T47D (cell line): Measurements from ENCODE around the gene HTR6.
A peak's percentile ranks its signal among the peaks of the same experiment; 100 is the strongest.
"Not testable (repeated sequence)": the region's sequence is repeated elsewhere in the genome, so short reads cannot be mapped to it uniquely, and the experiment has no call there.

ENCODE experiments used
- DNase-seq, 2 experiments: peaks; one replicate each; pipeline versions ENCODE4 v3.0.0 to v3.0.0-alpha.2; 2011 to 2012; ENCODE audit warnings: low read depth in 1 of 2, low spot score in 1 of 2
- JUND ChIP-seq: IDR thresholded peaks from 2 replicates; pipeline ENCODE4 v1.6.1; 2012; ENCODE audit warnings: low read depth
- in situ Hi-C: cut with HindIII; loops from 2 replicates; pipeline ENCODE4 v1.10.0; 2016; ENCODE audit warnings: low sequenced_read_pairs, low pct_unique_long_range_greater_than_20kb

Gene HTR6

DNA sequence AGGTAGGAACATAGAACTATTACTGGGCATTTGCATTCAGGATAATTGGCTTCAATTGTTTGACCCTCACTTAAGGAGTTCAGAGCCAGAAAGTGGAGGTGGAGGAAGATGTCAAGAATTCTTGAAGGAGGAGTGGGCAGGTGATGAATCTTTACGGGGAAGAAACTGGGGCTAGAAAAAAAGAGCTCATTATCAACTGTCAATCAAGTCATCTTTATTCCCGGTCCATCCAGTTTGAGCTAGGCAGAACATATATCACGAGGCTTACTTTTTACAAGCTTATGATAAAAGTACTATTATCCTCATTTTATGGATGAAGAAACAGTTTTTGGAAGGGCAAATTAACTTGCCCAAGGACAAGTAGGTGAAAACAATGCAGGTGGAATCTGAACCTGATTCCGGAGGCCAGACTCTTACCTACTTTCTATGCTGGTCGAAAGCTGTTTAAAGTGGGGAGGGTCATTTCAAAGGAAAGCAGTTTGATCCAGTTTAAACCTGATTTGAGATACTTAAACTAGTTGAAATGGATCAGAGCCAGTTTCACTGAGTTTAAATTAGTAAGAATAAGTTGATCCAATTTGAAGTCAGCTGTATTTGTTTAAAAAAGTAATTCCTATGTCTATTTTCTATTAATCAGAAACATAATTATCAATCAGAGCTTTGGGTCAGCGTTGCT is 33.8 kb upstream of the HTR6 start:
- DNase-seq = no peak
- in situ Hi-C loops = no loop called here
- TF ChIP-seq JUND = no peak

DNA sequence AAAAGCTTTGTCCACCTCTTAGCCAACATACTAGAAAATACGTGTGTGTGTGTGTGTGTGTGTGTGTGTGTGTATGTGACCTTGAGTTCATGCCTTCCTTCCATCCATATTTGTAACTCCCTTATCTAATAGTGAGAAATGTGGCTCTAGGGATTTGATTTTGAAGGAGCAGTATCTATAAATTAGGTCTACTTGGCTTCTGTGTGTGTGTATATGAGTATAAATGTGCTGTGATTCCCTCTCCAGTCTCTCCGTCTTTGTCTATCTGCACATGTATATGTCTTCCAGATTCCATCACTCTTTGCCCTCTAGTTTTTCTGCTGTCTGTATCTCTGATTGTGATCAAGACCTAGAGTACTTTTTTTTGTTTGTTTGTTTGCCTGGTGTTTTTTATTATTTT is 32.5 kb upstream of the HTR6 start:
- DNase-seq = no peak
- TF ChIP-seq JUND = no peak
- in situ Hi-C loops = no loop called here

DNA sequence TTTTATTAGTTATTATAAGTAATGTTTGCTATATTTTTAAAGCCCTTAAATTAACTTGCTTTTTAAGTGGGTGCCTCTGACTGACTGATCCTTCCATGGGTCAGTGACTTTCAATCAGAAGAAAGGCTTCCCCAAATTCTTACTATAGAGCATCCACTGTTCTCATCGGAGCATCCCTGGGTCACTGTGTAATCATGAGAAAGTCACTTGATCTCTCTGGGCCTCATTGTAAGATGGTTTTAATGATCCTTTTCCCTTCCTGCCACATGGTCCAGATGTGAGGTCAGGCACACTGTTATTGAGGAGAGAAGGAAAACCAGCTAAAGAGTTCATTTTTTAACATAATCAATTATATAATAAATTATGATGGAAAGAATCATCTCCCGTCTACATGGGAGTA is 31.6 kb upstream of the HTR6 start:
- no peak for DNase-seq
- in situ Hi-C loops = no loop called here
- TF ChIP-seq JUND = no peak

DNA sequence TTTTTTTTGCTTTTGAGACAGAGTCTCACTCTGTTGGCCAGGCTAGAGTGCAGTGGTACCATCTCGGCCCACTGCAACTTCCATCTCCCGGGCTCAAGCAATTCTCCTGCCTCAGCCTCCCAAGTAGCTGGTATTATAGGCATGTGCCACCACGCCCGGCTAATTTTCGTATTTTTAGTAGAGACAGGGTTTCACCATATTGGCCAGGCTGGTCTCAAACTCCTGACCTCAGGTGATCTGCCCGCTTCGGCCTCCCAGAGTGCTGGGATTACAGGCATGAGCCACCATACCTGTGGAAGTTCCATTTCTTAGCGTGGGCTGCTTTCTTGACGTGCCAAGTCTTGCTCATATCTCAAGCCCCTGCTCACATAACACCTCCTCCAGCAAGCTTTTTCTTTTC is 29.6 kb upstream of the HTR6 start:
- in situ Hi-C loops, DNase-seq: not testable (repeated sequence)

DNA sequence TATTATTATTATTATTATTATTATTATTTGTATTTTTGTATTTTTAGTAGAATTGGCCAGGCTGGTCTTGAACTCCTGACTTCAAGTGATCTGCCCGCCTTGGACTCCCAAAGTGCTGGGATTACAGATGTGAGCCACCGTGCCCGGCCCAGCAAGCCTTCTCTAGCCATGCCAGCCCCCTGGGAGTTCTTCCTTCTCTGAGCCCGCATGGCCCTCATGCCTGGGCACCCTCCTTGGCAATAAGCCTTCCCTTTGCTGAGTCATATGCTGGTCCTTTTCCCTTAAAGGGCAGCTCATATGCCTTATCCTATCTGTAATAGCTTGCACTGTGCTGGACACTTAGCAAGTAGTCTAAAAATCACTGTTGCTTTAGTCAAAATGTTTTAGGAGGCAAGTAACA is 29.0 kb upstream of the HTR6 start:
- TF ChIP-seq JUND = no peak
- in situ Hi-C loops = no loop called here
- DNase-seq = no peak

DNA sequence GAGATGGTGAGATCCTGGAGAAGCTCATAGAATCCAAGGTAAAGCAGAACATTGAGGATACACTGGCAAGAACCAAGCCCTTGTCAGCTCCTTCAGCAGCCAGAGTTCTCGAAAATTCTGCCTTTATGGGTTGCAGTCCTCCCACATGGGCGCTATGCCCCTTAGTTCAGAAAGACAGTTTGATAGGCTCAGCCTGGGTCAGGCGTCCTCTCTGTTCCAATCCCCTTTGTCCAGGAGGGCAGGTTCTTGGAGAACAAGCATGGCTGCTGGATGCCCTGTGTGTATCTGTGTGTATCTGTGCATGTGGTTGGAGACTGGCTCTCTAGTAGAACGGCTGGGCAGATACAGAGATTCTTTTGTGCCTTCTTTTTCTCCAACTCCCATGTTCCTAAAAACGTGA is 28.6 kb upstream of the HTR6 start:
- no peak for TF ChIP-seq JUND
- in situ Hi-C loops = no loop called here
- DNase-seq = no peak

DNA sequence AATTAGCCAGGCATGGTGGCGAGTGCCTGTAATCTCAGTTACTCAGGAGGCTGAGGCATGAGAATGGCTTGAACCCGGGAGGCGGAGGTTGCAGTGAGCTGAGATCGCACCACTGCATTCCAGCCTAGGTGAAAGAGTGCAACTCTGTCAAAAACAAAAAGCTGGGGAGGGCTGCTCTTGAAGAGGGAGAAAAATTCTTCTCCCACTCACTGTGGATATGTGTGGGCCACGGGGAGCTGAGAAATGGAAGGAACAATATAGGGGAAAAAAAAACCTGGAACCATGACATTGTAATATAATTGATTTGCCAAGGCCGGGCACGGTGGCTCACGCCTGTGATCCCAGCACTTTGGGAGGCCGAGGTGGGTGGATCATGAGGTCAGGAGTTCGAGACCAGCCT is 27.9 kb upstream of the HTR6 start:
- in situ Hi-C loops, DNase-seq: not testable (repeated sequence)

DNA sequence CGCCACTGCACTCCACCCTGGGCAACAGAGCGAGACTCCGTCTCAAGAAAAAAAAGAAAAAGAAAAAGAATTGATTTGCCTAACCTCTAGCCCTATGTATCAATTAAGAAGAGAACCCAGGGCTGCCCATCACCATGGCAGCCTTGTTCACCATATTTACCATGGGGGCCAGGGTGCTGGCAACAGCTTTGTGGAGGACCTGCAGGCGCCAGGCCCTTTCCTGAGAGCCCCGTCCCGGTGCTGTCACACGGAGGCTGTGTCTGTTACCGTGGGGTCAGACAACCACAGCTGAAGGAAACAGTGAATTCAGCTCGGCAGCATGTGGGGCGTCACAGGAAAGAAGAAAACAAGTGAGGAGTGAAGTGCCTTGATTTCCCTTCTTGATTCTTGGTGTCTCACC is 27.1 kb upstream of the HTR6 start:
- DNase-seq = no peak
- in situ Hi-C loops = no loop called here
- TF ChIP-seq JUND = no peak

DNA sequence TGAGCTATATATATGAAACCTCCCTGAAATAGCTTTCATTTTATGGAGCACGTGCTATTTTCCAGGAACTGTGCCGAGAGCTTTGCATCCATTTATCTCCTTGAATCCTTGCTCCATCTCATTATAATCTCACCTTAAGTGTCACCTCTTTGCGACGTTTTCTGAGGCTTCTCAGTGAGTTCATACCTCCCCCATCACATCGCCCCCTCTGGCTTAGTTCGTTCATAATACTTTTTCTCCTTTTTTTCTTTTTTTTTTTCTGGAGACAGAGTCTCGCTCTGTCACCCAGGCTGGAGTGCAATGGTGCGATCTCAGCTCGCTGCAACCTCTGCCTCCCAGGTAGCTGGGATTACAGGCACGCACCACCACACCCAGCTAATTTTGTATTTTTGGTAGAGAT is 25.4 kb upstream of the HTR6 start:
- in situ Hi-C loops, DNase-seq: not testable (repeated sequence)

DNA sequence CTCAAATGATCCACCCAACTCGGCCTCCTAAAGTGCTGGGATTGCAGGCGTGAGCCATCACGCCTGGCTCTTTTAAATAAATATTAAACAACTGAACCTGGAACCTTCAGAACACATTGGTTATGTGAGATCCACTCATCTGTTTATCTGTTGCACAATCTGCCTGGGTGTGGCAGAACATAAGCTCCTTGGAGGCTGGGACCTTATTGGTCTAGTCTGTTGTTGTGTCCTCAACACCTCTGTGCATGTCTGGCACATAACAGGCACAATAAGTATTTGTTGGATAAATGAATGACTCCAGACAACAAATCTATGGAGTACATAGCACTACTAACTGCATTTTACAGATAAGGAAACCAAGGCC is 24.7 kb upstream of the HTR6 start:
- DNase-seq = no peak
- TF ChIP-seq JUND = no peak
- in situ Hi-C loops = no loop called here

DNA sequence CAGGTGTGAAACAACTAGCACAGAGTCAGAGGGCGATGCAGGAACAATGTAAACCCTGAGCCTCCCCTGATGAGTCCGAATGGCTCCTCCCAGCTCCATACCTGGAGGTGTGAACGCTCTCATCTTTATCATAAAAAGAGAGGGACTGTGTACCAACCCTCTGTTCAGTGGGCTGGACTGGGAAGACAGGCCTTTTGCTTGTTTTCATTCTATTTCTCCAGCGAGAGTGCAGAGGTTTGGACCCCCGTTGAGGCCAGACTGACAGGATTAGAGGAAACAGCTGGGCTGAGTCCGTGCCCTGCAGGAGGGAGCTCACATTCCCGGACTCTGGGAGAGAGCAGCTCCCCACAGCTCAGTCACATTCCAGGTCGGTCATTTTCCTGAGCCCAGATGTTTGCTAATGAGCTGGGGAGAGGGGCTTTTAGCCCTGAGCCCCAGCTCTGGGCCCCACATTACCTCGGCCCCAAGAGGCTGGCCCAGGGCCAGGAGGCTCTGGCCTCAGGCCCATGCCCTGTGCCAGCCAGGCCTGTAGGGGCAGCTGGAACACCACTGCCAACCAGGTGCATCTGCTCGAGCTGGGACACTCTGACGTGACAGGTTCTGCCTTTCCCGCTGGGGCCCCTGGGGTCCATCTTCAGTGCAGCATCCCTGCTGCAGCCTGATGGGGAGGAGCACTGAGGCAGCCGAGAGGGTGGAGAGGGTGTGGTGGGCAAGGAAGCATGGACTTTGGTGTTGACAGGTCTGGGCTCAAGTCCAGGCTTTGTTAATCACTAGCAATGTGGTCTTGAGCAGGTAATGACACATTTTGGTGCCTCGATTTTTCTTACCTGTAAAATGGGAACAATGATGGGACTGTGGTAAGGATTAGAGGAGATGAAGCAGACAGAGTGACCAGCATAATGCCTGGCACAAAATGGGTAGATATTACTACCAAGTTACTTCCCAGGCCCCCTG is 24.0 kb upstream of the HTR6 start:
- peak; percentile 40 to 42 for DNase-seq
- no peak for TF ChIP-seq JUND
- in situ Hi-C loops = no loop called here

DNA sequence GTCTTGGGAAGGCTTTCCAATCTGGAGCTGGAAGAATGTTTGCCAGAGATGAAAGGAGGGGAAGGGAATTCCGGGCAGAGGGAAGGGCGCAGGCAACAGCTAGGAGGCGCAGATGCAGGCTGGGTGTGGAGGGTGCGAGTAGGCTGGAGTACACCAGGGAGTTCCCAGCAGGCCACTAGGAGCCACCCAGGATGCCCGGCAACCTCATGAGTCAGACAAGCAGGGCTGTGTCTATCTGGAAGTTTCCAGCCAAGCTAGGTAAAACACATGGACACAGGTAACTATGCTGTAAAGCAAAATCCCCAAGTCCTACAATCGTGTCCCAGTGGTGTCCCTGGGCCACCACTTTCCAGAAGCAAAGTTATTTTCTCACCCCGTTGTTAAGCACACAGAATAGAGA is 21.6 kb upstream of the HTR6 start:
- no peak for TF ChIP-seq JUND
- peak; percentile 58 to 63 for DNase-seq
- in situ Hi-C loops = no loop called here

DNA sequence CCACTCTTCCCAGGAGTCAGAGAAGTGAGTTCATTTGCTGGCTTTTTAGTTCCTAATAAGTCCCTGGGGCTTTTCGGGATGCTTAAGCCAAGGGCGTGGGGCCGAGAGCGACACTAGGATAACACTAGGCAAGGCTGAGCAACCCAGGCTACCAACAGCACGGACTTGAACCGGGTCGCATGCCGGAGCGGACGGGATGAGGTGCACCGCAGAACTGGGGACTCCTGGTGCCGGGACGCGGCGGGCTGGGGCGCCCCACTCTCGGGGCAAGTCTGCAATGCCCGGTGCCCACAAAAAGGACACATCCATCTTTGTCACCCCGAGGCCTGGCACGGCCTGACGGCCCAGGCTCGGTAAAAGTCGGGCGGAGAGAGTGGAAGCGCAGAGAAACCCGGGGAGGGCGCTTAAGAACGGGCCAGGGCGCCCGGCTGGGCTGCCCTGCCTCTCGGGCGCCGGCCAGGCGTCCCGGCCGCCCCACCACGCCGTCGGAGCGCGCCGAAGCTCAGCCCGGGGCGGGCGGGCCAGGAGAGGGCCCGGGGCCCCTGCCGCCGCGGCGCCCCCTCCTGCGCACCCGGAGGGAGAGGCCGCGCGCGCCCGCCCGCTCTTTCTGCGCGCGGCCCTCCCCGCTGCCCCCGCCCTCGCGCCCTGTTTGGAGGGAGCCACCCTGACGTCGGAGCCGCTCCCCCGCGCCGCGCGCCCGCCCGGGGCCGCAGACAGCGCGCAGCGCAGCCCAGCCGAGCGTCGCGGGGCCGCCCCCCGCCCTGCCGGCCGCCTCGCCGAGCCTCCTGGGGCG is 20.9 kb upstream of the HTR6 start, which contains the start of gene NBL1:
Gene NBL1 (plus strand): TSS at position 710 of the 793 bp plus-strand sequence. CDS start 10,720 bp downstream, outside the sequence.
- DNase-seq = peak; percentile 69 to 82
- TF ChIP-seq JUND = no peak
- in situ Hi-C loops = no loop called here
